Adrenal gland (tissue), 12 donors: ENCODE results near the gene ADRB1. TPM values are rescaled to one million over a fixed set of nuclear protein-coding genes. Genes with fewer than 3 reads are reported as not detected.

ENCODE experiments used
- DNase-seq, 7 donors: peaks; one replicate each; pipeline ENCODE4 v3.0.0-alpha.2; 2019 to 2020
- H3K27ac ChIP-seq, 5 donors: fragments of 200-600 bp; sonication (generic) in 4 of 5; 1 replicate in 3 of 5; 2 replicates in 2 of 5; pipeline versions ENCODE4 v1.5.1 to v1.8.0; 2016 to 2020; ENCODE audit warnings: mild to moderate bottlenecking in 1 of 5
- H3K27me3 ChIP-seq: fragments of 200-600 bp; 2 replicates; pipeline ENCODE4 v1.8.0; 2021
- H3K36me3 ChIP-seq, 2 donors: fragments of 200-600 bp; replicated peaks in 1 of 2; 1 replicate in 1 of 2; 2 replicates in 1 of 2; pipeline versions ENCODE4 v1.5.1 to v1.8.0; 2018 to 2022
- H3K4me1 ChIP-seq, 2 donors: fragments of 200-600 bp; replicated peaks in 1 of 2; 1 replicate in 1 of 2; 2 replicates in 1 of 2; pipeline versions ENCODE4 v1.5.1 to v1.8.0; 2018 to 2021
- H3K4me3 ChIP-seq, 4 donors: fragments of 200-600 bp; sonication (generic) in 3 of 4; one replicate each; pipeline ENCODE4 v1.5.1; 2016 to 2018
- H3K9me3 ChIP-seq, 3 donors: fragments of 200-600 bp; sonication (generic) in 1 of 3; replicated peaks in 1 of 3; 1 replicate in 2 of 3; 2 replicates in 1 of 3; pipeline versions ENCODE4 v1.5.1 to v1.8.0; 2016 to 2021
- CTCF ChIP-seq, 6 experiments: fragments of 450-650 bp in 4 of 6; fragments of 200-600 bp in 2 of 6; sonication (generic) in 1 of 6; IDR thresholded peaks; 1 replicate in 5 of 6; 2 replicates in 1 of 6; pipeline versions ENCODE4 v1.5.1 to v1.8.0; 2016 to 2021; ENCODE audit warnings: antibody characterized with exemption in 6 of 6, mild to moderate bottlenecking in 2 of 6, moderate library complexity in 1 of 6
- POLR2A ChIP-seq, 2 donors: fragments of 450-650 bp; IDR thresholded peaks; one replicate each; pipeline ENCODE4 v1.6.1; 2017; ENCODE audit warnings: antibody characterized with exemption in 2 of 2, mild to moderate bottlenecking in 2 of 2, moderate library complexity in 1 of 2
- WGBS, 4 donors: extraction: QIAGEN DNeasy Blood & Tissue Kit in 2 of 4; methylation state at CpG; one replicate each; pipeline versions ENCODE4 v1.1.5 to v1.1.7; 2013 to 2017; 5-methylcytosine and 5-hydroxymethylcytosine counted together
- intact Hi-C, 2 donors: fragments of 100-400 bp; cut with DNase I; formaldehyde crosslinking; loops; one replicate each; pipeline versions ENCODE4 v1.14.1 to v1.15.0; 2022 to 2023
- polyA plus RNA-seq, 3 donors: library from polyadenylated mRNA; stranded (reverse); fragments of 200-250 nt in 2 of 3; fragments of 350-450 nt in 1 of 3; fragmentation: Illumina TruSeq in 1 of 3; extraction: RNeasy Lipid Tissue Mini Kit (QIAGEN cat#74804) in 1 of 3; gene quantifications; one replicate each; pipeline ENCODE4 v1.2.3, GENCODE V29; 2013 to 2014
- total RNA-seq, 9 donors: library from RNA; depleted of rRNA in 4 of 9; stranded (reverse); fragments of >200 nt in 4 of 9; fragments of 120-200 nt in 1 of 9; fragmentation: NEBNext Ultra II Directional in 1 of 9; extraction: Animal tissue kit (Norgen Biotek cat#: 25700) in 1 of 9; gene quantifications; one replicate each; pipeline versions ENCODE4 v1.1.0 to v1.2.4, GENCODE V29; 2013 to 2023
- donor health status: healthy with polysubstance abuse.
- donor health status: Bipolar disorder and iron deficiency.
- donor health status: DM: yes; HTN: yes; CAD: no.
- donor health status: DM: no; HTN: no; CAD: no.
- donor health status: DM: no; HTN: no; CAD: no.
- donor health status: DM: yes; HTN: yes; CAD: no.

ADRB1 gene
- total and polyA plus RNA-seq, 12 donors: 0.13 to 0.78 (median 0.26) TPM; not detected in 3

- Histone ChIP-seq H3K9me3 (no peaks in the 10 kb centered on the region), H3K27me3 (no peaks in the 10 kb centered on the region), H3K4me3 (no peak overlapping the region), H3K36me3 (no peaks in the 10 kb centered on the region), H3K4me1 (no peaks in the 10 kb centered on the region), H3K27ac (no peak overlapping the region)
- no peak for DNase-seq
- intact Hi-C loops: no loop called here
- WGBS, 4 donors: 67 to 75% (median 73%) methylated on average over 14 of the region's 14 CpGs
- no peak for TF ChIP-seq POLR2A (IDR thresholded peaks at IDR 0.05)
- TF ChIP-seq CTCF (IDR thresholded peaks at IDR 0.05): no peak
These were observed 29.9 kb downstream of the ADRB1 start for GRCh38 chr10:114073395-114074186.

GRCh38 chr10:114075093-114075492 is 31.4 kb downstream of the ADRB1 start:
- DNase-seq: no peak
- no peaks in the 10 kb centered on the region for H3K36me3 ChIP-seq
- H3K27ac ChIP-seq: no peak overlapping the region
- intact Hi-C loops: no loop called here
- H3K27me3 ChIP-seq: no peaks in the 10 kb centered on the region
- no peak for TF ChIP-seq CTCF (IDR thresholded peaks at IDR 0.05)
- no peak for TF ChIP-seq POLR2A (IDR thresholded peaks at IDR 0.05)
- H3K4me3 ChIP-seq: no peak overlapping the region
- WGBS, 4 donors: 83 to 91% (median 89%) methylated on average over 6 of the region's 6 CpGs
- H3K4me1 ChIP-seq: no peaks in the 10 kb centered on the region
- no peaks in the 10 kb centered on the region for H3K9me3 ChIP-seq

GRCh38 chr10:114077347-114077746 is 33.7 kb downstream of the ADRB1 start:
- H3K4me1 ChIP-seq: no peaks in the 10 kb centered on the region
- intact Hi-C loops: no loop called here
- H3K27ac ChIP-seq: no peak overlapping the region
- no peaks in the 10 kb centered on the region for H3K27me3 ChIP-seq
- WGBS, 4 donors: 58 to 76% (median 63%) methylated on average over 1 of the region's 1 CpG
- no peak for TF ChIP-seq CTCF (IDR thresholded peaks at IDR 0.05)
- no peak for TF ChIP-seq POLR2A (IDR thresholded peaks at IDR 0.05)
- no peak for DNase-seq
- no peak overlapping the region for H3K4me3 ChIP-seq
- H3K36me3 ChIP-seq: no peaks in the 10 kb centered on the region
- H3K9me3 ChIP-seq: no peaks in the 10 kb centered on the region

GRCh38 chr10:114077815-114078219 is 34.2 kb downstream of the ADRB1 start:
- WGBS, 4 donors: 69 to 77% (median 74%) methylated on average over 9 of the region's 9 CpGs
- Histone ChIP-seq H3K36me3 (no peaks in the 10 kb centered on the region), H3K9me3 (no peaks in the 10 kb centered on the region), H3K4me1 (no peaks in the 10 kb centered on the region), H3K4me3 (no peak overlapping the region), H3K27ac (no peak overlapping the region), H3K27me3 (no peaks in the 10 kb centered on the region)
- intact Hi-C loops: no loop called here
- TF ChIP-seq POLR2A (IDR thresholded peaks at IDR 0.05): no peak
- TF ChIP-seq CTCF (IDR thresholded peaks at IDR 0.05): no peak
- no peak for DNase-seq
